GM23338 (cell line): ENCODE data around the gene TAF1D. TPM values are rescaled to one million over a fixed set of nuclear protein-coding genes. Genes with fewer than 3 reads are reported as not detected.

Experiments used
- ATAC-seq: fragments of 200-7000 bp; cut with Tn5 transposase; 3 replicates; pipeline ENCODE4 v1.9.1; 2020
- DNase-seq: peaks from one replicate; pipeline ENCODE4 v3.0.0-alpha.2; 2015; ENCODE audit warnings: low spot score
- H2AFZ ChIP-seq: fragments of 200-600 bp; sonication (generic); 2 replicates; pipeline ENCODE4 v1.8.0; 2016; ENCODE audit warnings: antibody characterized with exemption, mild to moderate bottlenecking, moderate library complexity
- H3F3A ChIP-seq: fragments of 200-600 bp; sonication (generic); replicated peaks from 2 replicates; pipeline ENCODE4 v1.8.0; 2017; ENCODE audit warnings: antibody characterized with exemption, mixed run types, low read depth
- H3K27ac ChIP-seq: fragments of 200-600 bp; sonication (generic); 2 replicates; pipeline ENCODE4 v1.6.1; 2016; ENCODE audit warnings: low read depth
- H3K27me3 ChIP-seq: fragments of 200-600 bp; sonication (generic); 2 replicates; pipeline ENCODE4 v1.8.0; 2016; ENCODE audit warnings: mild to moderate bottlenecking, mixed run types, moderate library complexity; ENCODE audit not compliant: insufficient read depth
- H3K36me3 ChIP-seq: fragments of 200-600 bp; sonication (generic); 2 replicates; pipeline ENCODE4 v1.8.0; 2016; ENCODE audit warnings: mild to moderate bottlenecking; ENCODE audit not compliant: insufficient read depth
- H3K4me1 ChIP-seq: fragments of 200-600 bp; sonication (generic); 2 replicates; pipeline ENCODE4 v1.8.0; 2016; ENCODE audit warnings: mild to moderate bottlenecking, moderate library complexity; ENCODE audit not compliant: insufficient read depth
- H3K4me2 ChIP-seq: fragments of 200-600 bp; sonication (generic); 2 replicates; pipeline ENCODE4 v1.7.1; 2017; ENCODE audit warnings: mixed run types
- H3K4me3 ChIP-seq: fragments of 200-600 bp; sonication (generic); 2 replicates; pipeline ENCODE4 v1.6.1; 2016; ENCODE audit warnings: mixed run types
- H3K79me2 ChIP-seq: fragments of 200-600 bp; sonication (generic); replicated peaks from 2 replicates; pipeline ENCODE4 v1.8.0; 2017; ENCODE audit warnings: mild to moderate bottlenecking; ENCODE audit not compliant: insufficient read depth
- H3K9me2 ChIP-seq: fragments of 200-600 bp; sonication (generic); 2 replicates; pipeline ENCODE4 v1.8.0; 2017; ENCODE audit not compliant: insufficient read depth
- H4K20me1 ChIP-seq: fragments of 200-600 bp; sonication (generic); replicated peaks from 2 replicates; pipeline ENCODE4 v1.8.0; 2017; ENCODE audit warnings: mild to moderate bottlenecking; ENCODE audit not compliant: insufficient read depth
- H3K27ac Mint-ChIP-seq: 2 replicates; pipeline ENCODE4 v1.8.0; 2020; ENCODE audit warnings: inconsistent platforms, mild to moderate bottlenecking, moderate library complexity, mixed read lengths
- H3K27me3 Mint-ChIP-seq: 3 replicates; pipeline ENCODE4 v1.8.0; 2022; ENCODE audit warnings: low read depth, mild to moderate bottlenecking, moderate library complexity, mixed read lengths, inconsistent platforms; ENCODE audit not compliant: insufficient read depth, poor library complexity
- H3K36me3 Mint-ChIP-seq: 3 replicates; pipeline ENCODE4 v1.8.0; 2021; ENCODE audit warnings: low read depth, mild to moderate bottlenecking, inconsistent platforms, moderate library complexity, mixed read lengths
- H3K4me1 Mint-ChIP-seq: 3 replicates; pipeline ENCODE4 v1.8.0; 2020; ENCODE audit warnings: mild to moderate bottlenecking, inconsistent platforms, mixed read lengths
- H3K4me3 Mint-ChIP-seq: 3 replicates; pipeline ENCODE4 v1.8.0; 2021; ENCODE audit warnings: moderate library complexity, mild to moderate bottlenecking, inconsistent platforms, mixed read lengths
- H3K9me3 Mint-ChIP-seq: 3 replicates; pipeline ENCODE4 v1.8.0; 2020; ENCODE audit warnings: moderate library complexity, mild to moderate bottlenecking, inconsistent platforms, mixed read lengths
- CREB1 ChIP-seq: fragments of 250-450 bp; sonication (Bioruptor Pico); IDR thresholded peaks from 2 replicates; pipeline ENCODE4 v1.5.0; 2020; ENCODE audit warnings: low read depth, mild to moderate bottlenecking, moderate library complexity
- EZH2 ChIP-seq: fragments of 200-600 bp; sonication (generic); IDR thresholded peaks from one replicate; pipeline ENCODE4 v1.8.0; 2017; ENCODE audit warnings: antibody characterized with exemption, mild to moderate bottlenecking, low read depth; ENCODE audit not compliant: unreplicated experiment
- EZH2phosphoT487 ChIP-seq: fragments of 200-600 bp; sonication (generic); IDR thresholded peaks from one replicate; pipeline ENCODE4 v1.8.1; 2018; ENCODE audit warnings: antibody characterized with exemption; ENCODE audit not compliant: unreplicated experiment
- JUNB ChIP-seq: IDR thresholded peaks from one replicate; pipeline ENCODE4 v1.6.1; 2016; ENCODE audit warnings: antibody characterized with exemption; ENCODE audit not compliant: unreplicated experiment
- NANOG ChIP-seq: IDR thresholded peaks from 2 replicates; pipeline ENCODE4 v1.6.1; 2016; ENCODE audit warnings: antibody characterized with exemption, borderline replicate concordance
- POLR2AphosphoS5 ChIP-seq: IDR thresholded peaks from 2 replicates; pipeline ENCODE4 v1.6.1; 2016; ENCODE audit warnings: antibody characterized with exemption, low read depth
- REST ChIP-seq: IDR thresholded peaks from one replicate; pipeline ENCODE4 v1.6.1; 2018; ENCODE audit warnings: antibody characterized with exemption; ENCODE audit not compliant: unreplicated experiment
- STAT1 ChIP-seq: IDR thresholded peaks from one replicate; pipeline ENCODE4 v1.6.1; 2016; ENCODE audit warnings: antibody characterized with exemption; ENCODE audit not compliant: unreplicated experiment
- ZNF114 ChIP-seq: fragments of 250-450 bp; sonication (Bioruptor Pico); IDR thresholded peaks from 2 replicates; pipeline ENCODE4 v1.5.0; 2020; ENCODE audit warnings: mild to moderate bottlenecking, moderate library complexity
- ZNF331 ChIP-seq: fragments of 250-450 bp; sonication (Bioruptor Pico); IDR thresholded peaks from 2 replicates; pipeline ENCODE4 v1.5.0; 2020; ENCODE audit warnings: low read depth, mild to moderate bottlenecking, moderate library complexity
- polyA plus RNA-seq: library from polyadenylated mRNA; unstranded; fragments of >200 nt; fragmentation: Nextera tagmentation; extraction: Ambion mirVana; gene quantifications from 2 replicates; pipeline ENCODE4 v1.2.1, GENCODE V29; 2016
- total RNA-seq: library from RNA; depleted of rRNA; stranded (reverse); fragments of >200 nt; shearing (Covaris generic); gene quantifications from 2 replicates; pipeline ENCODE4 v1.2.3, GENCODE V29; 2014
- TF ChIP-seq, protein P1 (sequence below), 2 experiments: fragments of 200-600 bp in 1 of 2; sonication (generic) in 1 of 2; conservative IDR thresholded peaks; 2 replicates each; pipeline versions ENCODE4 v1.5.1 to v1.6.1; 2016 to 2017; ENCODE audit warnings: antibody characterized with exemption in 2 of 2, low read depth in 2 of 2, mild to moderate bottlenecking in 2 of 2, moderate library complexity in 1 of 2
- TF ChIP-seq, protein P2 (sequence below): IDR thresholded peaks from 2 replicates; pipeline ENCODE4 v1.6.1; 2016; ENCODE audit warnings: antibody characterized with exemption
- TF ChIP-seq, protein P3 (sequence below): fragments of 250-450 bp; sonication (Bioruptor Pico); IDR thresholded peaks from 2 replicates; pipeline ENCODE4 v1.5.0; 2020; ENCODE audit warnings: mild to moderate bottlenecking, moderate library complexity

TAF1D gene
- total and polyA plus RNA-seq, 2 experiments from 2014 or later = 240 to 246 TPM

GRCh38 chr11:93712678-93713077, 28.6 kb downstream of the TAF1D start:
- DNase-seq (no peak), ATAC-seq (no peak)
- Histone ChIP-seq H4K20me1 (no peaks in the 10 kb centered on the region; the same call in 1 of the 2 replicates), H3K27ac (no peak overlapping the region), H3K4me2 (no peak overlapping the region), H3K36me3 (peaks cover under 1% of the 10 kb centered on the region; the same call in 1 of the 2 replicates), H3K4me1 (no peaks in the 10 kb centered on the region), H2AFZ (no peak overlapping the region), H3K79me2 (no peaks in the 10 kb centered on the region; the same call in 1 of the 2 replicates), H3F3A (no peaks in the 10 kb centered on the region), H3K27me3 (no peaks in the 10 kb centered on the region), H3K9me2 (no peaks in the 10 kb centered on the region), H3K4me3 (no peak overlapping the region)
- TF ChIP-seq EZH2 = no peak
- no peak for TF ChIP-seq EZH2phosphoT487
- TF ChIP-seq JUNB = no peak
- TF ChIP-seq STAT1 = no peak
- TF ChIP-seq ZNF331 (CRISPR knock-in tag) = no peak
- no peak for TF ChIP-seq CREB1 (CRISPR knock-in tag)
- TF ChIP-seq NANOG = no peak
- TF ChIP-seq, protein P1, sequence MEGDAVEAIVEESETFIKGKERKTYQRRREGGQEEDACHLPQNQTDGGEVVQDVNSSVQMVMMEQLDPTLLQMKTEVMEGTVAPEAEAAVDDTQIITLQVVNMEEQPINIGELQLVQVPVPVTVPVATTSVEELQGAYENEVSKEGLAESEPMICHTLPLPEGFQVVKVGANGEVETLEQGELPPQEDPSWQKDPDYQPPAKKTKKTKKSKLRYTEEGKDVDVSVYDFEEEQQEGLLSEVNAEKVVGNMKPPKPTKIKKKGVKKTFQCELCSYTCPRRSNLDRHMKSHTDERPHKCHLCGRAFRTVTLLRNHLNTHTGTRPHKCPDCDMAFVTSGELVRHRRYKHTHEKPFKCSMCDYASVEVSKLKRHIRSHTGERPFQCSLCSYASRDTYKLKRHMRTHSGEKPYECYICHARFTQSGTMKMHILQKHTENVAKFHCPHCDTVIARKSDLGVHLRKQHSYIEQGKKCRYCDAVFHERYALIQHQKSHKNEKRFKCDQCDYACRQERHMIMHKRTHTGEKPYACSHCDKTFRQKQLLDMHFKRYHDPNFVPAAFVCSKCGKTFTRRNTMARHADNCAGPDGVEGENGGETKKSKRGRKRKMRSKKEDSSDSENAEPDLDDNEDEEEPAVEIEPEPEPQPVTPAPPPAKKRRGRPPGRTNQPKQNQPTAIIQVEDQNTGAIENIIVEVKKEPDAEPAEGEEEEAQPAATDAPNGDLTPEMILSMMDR (conservative IDR thresholded peaks at IDR 0.05; ENCODE audit: low read depth in 2 of 2) = no peak
- TF ChIP-seq, protein P2, sequence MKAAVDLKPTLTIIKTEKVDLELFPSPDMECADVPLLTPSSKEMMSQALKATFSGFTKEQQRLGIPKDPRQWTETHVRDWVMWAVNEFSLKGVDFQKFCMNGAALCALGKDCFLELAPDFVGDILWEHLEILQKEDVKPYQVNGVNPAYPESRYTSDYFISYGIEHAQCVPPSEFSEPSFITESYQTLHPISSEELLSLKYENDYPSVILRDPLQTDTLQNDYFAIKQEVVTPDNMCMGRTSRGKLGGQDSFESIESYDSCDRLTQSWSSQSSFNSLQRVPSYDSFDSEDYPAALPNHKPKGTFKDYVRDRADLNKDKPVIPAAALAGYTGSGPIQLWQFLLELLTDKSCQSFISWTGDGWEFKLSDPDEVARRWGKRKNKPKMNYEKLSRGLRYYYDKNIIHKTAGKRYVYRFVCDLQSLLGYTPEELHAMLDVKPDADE = no peak
- no peak for TF ChIP-seq ZNF114 (CRISPR knock-in tag)
- TF ChIP-seq, protein P3, sequence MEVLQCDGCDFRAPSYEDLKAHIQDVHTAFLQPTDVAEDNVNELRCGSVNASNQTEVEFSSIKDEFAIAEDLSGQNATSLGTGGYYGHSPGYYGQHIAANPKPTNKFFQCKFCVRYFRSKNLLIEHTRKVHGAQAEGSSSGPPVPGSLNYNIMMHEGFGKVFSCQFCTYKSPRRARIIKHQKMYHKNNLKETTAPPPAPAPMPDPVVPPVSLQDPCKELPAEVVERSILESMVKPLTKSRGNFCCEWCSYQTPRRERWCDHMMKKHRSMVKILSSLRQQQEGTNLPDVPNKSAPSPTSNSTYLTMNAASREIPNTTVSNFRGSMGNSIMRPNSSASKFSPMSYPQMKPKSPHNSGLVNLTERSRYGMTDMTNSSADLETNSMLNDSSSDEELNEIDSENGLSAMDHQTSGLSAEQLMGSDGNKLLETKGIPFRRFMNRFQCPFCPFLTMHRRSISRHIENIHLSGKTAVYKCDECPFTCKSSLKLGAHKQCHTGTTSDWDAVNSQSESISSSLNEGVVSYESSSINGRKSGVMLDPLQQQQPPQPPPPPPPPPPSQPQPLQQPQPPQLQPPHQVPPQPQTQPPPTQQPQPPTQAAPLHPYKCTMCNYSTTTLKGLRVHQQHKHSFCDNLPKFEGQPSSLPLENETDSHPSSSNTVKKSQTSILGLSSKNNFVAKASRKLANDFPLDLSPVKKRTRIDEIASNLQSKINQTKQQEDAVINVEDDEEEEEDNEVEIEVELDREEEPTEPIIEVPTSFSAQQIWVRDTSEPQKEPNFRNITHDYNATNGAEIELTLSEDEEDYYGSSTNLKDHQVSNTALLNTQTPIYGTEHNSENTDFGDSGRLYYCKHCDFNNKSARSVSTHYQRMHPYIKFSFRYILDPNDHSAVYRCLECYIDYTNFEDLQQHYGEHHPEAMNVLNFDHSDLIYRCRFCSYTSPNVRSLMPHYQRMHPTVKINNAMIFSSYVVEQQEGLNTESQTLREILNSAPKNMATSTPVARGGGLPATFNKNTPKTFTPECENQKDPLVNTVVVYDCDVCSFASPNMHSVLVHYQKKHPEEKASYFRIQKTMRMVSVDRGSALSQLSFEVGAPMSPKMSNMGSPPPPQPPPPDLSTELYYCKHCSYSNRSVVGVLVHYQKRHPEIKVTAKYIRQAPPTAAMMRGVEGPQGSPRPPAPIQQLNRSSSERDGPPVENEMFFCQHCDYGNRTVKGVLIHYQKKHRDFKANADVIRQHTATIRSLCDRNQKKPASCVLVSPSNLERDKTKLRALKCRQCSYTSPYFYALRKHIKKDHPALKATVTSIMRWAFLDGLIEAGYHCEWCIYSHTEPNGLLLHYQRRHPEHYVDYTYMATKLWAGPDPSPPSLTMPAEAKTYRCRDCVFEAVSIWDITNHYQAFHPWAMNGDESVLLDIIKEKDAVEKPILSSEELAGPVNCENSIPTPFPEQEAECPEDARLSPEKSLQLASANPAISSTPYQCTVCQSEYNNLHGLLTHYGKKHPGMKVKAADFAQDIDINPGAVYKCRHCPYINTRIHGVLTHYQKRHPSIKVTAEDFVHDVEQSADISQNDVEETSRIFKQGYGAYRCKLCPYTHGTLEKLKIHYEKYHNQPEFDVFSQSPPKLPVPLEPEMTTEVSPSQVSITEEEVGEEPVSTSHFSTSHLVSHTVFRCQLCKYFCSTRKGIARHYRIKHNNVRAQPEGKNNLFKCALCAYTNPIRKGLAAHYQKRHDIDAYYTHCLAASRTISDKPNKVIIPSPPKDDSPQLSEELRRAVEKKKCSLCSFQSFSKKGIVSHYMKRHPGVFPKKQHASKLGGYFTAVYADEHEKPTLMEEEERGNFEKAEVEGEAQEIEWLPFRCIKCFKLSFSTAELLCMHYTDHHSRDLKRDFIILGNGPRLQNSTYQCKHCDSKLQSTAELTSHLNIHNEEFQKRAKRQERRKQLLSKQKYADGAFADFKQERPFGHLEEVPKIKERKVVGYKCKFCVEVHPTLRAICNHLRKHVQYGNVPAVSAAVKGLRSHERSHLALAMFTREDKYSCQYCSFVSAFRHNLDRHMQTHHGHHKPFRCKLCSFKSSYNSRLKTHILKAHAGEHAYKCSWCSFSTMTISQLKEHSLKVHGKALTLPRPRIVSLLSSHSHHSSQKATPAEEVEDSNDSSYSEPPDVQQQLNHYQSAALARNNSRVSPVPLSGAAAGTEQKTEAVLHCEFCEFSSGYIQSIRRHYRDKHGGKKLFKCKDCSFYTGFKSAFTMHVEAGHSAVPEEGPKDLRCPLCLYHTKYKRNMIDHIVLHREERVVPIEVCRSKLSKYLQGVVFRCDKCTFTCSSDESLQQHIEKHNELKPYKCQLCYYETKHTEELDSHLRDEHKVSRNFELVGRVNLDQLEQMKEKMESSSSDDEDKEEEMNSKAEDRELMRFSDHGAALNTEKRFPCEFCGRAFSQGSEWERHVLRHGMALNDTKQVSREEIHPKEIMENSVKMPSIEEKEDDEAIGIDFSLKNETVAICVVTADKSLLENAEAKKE (CRISPR knock-in tag) = no peak
- no peak for TF ChIP-seq POLR2AphosphoS5
- TF ChIP-seq REST = no peak
- Mint-ChIP-seq H3K27me3 (peaks cover 2% of the 10 kb centered on the region), H3K4me3 (no peak overlapping the region), H3K36me3 (peaks cover 58% of the 10 kb centered on the region), H3K27ac (no peak overlapping the region), H3K4me1 (peaks cover 20% of the 10 kb centered on the region), H3K9me3 (peaks cover 21% of the 10 kb centered on the region; the same call in 2 of the 3 replicates)
